GM12872 (cell line): Measurements from ENCODE around the gene CSKMT.
A peak's percentile ranks its signal among the peaks of the same experiment; 100 is the strongest.

Experiments
- CTCF ChIP-seq: IDR thresholded peaks from 3 replicates; pipeline ENCODE4 v1.5.1; 2011; ENCODE audit warnings: low read depth, mild to moderate bottlenecking, low read length, moderate library complexity; ENCODE audit not compliant: insufficient read depth

CSKMT gene

GRCh38 chr11:62677714-62678113 is 12.6 kb downstream of the CSKMT start:
- no peak for TF ChIP-seq CTCF

GRCh38 chr11:62678433-62678769 is 13.3 kb downstream of the CSKMT start:
- no peak for TF ChIP-seq CTCF

- no peak for TF ChIP-seq CTCF
Observed at GRCh38 chr11:62678770-62679696, 13.9 kb downstream of the CSKMT start, which contains the start of gene UBXN1. Gene UBXN1, minus strand, starts transcription at chr11:62679073. Its CDS starts 150 bp downstream, at chr11:62678923.

- peak; percentile 74 for TF ChIP-seq CTCF
Observed at GRCh38 chr11:62680825-62681240, 15.7 kb downstream of the CSKMT start.

GRCh38 chr11:62682518-62682917 is 17.4 kb downstream of the CSKMT start:
- no peak for TF ChIP-seq CTCF

GRCh38 chr11:62687508-62688396 is 22.6 kb downstream of the CSKMT start:
- no peak for TF ChIP-seq CTCF

- no peak for TF ChIP-seq CTCF
Observed at GRCh38 chr11:62688491-62688890, 23.4 kb downstream of the CSKMT start.
